ENCODE results near the gene GNB4.

- TF ChIP-seq POLR2A (IDR thresholded peaks at IDR 0.05), result no peak
- TF ChIP-seq POLR2AphosphoS5 (IDR thresholded peaks at IDR 0.05; ENCODE audit: insufficient read depth in 1 of 2, low read depth in 1 of 2), result no peak
- TF ChIP-seq, protein P1, sequence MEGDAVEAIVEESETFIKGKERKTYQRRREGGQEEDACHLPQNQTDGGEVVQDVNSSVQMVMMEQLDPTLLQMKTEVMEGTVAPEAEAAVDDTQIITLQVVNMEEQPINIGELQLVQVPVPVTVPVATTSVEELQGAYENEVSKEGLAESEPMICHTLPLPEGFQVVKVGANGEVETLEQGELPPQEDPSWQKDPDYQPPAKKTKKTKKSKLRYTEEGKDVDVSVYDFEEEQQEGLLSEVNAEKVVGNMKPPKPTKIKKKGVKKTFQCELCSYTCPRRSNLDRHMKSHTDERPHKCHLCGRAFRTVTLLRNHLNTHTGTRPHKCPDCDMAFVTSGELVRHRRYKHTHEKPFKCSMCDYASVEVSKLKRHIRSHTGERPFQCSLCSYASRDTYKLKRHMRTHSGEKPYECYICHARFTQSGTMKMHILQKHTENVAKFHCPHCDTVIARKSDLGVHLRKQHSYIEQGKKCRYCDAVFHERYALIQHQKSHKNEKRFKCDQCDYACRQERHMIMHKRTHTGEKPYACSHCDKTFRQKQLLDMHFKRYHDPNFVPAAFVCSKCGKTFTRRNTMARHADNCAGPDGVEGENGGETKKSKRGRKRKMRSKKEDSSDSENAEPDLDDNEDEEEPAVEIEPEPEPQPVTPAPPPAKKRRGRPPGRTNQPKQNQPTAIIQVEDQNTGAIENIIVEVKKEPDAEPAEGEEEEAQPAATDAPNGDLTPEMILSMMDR (IDR thresholded peaks at IDR 0.05), result no peak
These were observed 77.3 kb downstream of the GNB4 start for GRCh38 chr3:179373938-179374337.

Measured in vagina (tissue), 2 donors.